HepG2 (cell line): Measurements from ENCODE around the gene ATAD3C. TPM values are rescaled to one million over a fixed set of nuclear protein-coding genes. Genes with fewer than 3 reads are reported as not detected.
"Not testable (repeated sequence)": the region's sequence is repeated elsewhere in the genome, so short reads cannot be mapped to it uniquely, and the experiment has no call there.

Experiments
- ATAC-seq: fragments of 200-7000 bp; cut with Tn5 transposase; 3 replicates; pipeline ENCODE4 v1.9.1; 2020; ENCODE audit warnings: mild to moderate bottlenecking, moderate library complexity
- BruUV-seq: library from RNA; stranded (reverse); fragments of 400-500 nt; replicated peaks from 2 replicates; lab custom pipeline; 2021; lab: Mats Ljungman, UMichigan
- CTCF ChIA-PET: fragments of 300-600 bp; formaldehyde crosslinking; extraction: SDS; loops from one replicate; lab custom pipeline; 2021; ENCODE audit warnings: low total read pairs, inconsistent platforms, low intra/inter-chr PET ratio; lab: Yijun Ruan, JAX
- POLR2A ChIA-PET: fragments of 350-600 bp; sonication (Branson Sonifier 250); formaldehyde crosslinking; loops from one replicate; lab custom pipeline; 2020; ENCODE audit warnings: antibody characterized with exemption, inconsistent platforms; lab: Yijun Ruan, JAX
- DNase-seq: peaks from one replicate; pipeline ENCODE4 v3.0.0-alpha.2; 2015; ENCODE audit warnings: low spot score
- FAIRE-seq: peaks from 3 replicates; lab custom pipeline; 2011; peaks lifted over from hg19 to GRCh38; lab: Jason Lieb, UNC
- H2AFZ ChIP-seq: one replicate; pipeline ENCODE4 v1.6.1; 2011; ENCODE audit warnings: low read length, inconsistent platforms
- H3K27ac ChIP-seq: fragments of 300-600 bp; 3 replicates; pipeline ENCODE4 v1.8.0; 2011; ENCODE audit warnings: mixed run types, mild to moderate bottlenecking, mixed read lengths, low read length, inconsistent platforms; ENCODE audit not compliant: insufficient read depth; ENCODE audit errors: extremely low read length
- H3K27me3 ChIP-seq, 2 experiments: fragments of 200-600 bp in 1 of 2; 2 replicates in 1 of 2; 3 replicates in 1 of 2; pipeline versions ENCODE4 v1.6.0 to v1.8.0; 2011; ENCODE audit warnings: low read length in 2 of 2, mild to moderate bottlenecking in 2 of 2, moderate library complexity in 2 of 2, inconsistent platforms in 1 of 2; ENCODE audit not compliant: insufficient read depth in 2 of 2, control insufficient read depth in 1 of 2
- H3K36me3 ChIP-seq, 2 experiments: fragments of 200-600 bp in 1 of 2; replicated peaks in 1 of 2; 2 replicates in 1 of 2; 3 replicates in 1 of 2; pipeline versions ENCODE4 v1.5.1 to v1.8.0; 2011; ENCODE audit warnings: low read length in 2 of 2, inconsistent platforms in 1 of 2; ENCODE audit not compliant: insufficient read depth in 2 of 2, control insufficient read depth in 1 of 2
- H3K4me1 ChIP-seq: 2 replicates; pipeline ENCODE4 v1.5.1; 2012; ENCODE audit warnings: low read length, inconsistent platforms; ENCODE audit not compliant: insufficient read depth
- H3K4me2 ChIP-seq: 2 replicates; pipeline ENCODE4 v1.6.0; 2011; ENCODE audit warnings: low read depth, low read length, inconsistent platforms
- H3K4me3 ChIP-seq, 3 experiments: fragments of 200-600 bp in 1 of 3; sonication (generic), shearing (Covaris generic) in 1 of 3; replicated peaks in 1 of 3; 2 replicates each; pipeline ENCODE4 v1.5.1; 2011 to 2016; ENCODE audit warnings: low read length in 3 of 3, inconsistent platforms in 2 of 3, low read depth in 2 of 3, mild to moderate bottlenecking in 2 of 3, control low read depth in 1 of 3, mixed read lengths in 1 of 3; ENCODE audit not compliant: insufficient read depth in 1 of 3
- H3K79me2 ChIP-seq: one replicate; pipeline ENCODE4 v1.6.1; 2011; ENCODE audit warnings: low read length, inconsistent platforms; ENCODE audit not compliant: insufficient read depth
- H3K9ac ChIP-seq: 2 replicates; pipeline ENCODE4 v1.6.0; 2011; ENCODE audit warnings: mild to moderate bottlenecking, low read depth, low read length, inconsistent platforms; ENCODE audit not compliant: insufficient read depth
- H3K9me3 ChIP-seq: 2 replicates; pipeline ENCODE4 v1.5.1; 2012; ENCODE audit warnings: mild to moderate bottlenecking, low read length
- H4K20me1 ChIP-seq: 2 replicates; pipeline ENCODE4 v1.6.0; 2011; ENCODE audit warnings: inconsistent platforms, mild to moderate bottlenecking, low read length, moderate library complexity; ENCODE audit not compliant: insufficient read depth
- DPF2 ChIP-seq: sonication (generic); formaldehyde crosslinking; IDR thresholded peaks from 2 replicates; pipeline ENCODE4 v1.4.0; 2020; ENCODE audit warnings: mild to moderate bottlenecking, low read depth, missing genetic modification reagents, borderline replicate concordance
- ISX ChIP-seq: sonication (generic); formaldehyde crosslinking; conservative IDR thresholded peaks from 2 replicates; pipeline ENCODE4 v1.5.0; 2020; ENCODE audit warnings: missing genetic modification reagents
- MIER2 ChIP-seq: IDR thresholded peaks from 2 replicates; pipeline ENCODE4 v1.6.1; 2016; ENCODE audit warnings: missing biosample characterization, missing genetic modification reagents
- RNF2 ChIP-seq: fragments of 450-650 bp; conservative IDR thresholded peaks from 2 replicates; pipeline ENCODE4 v1.6.1; 2016; ENCODE audit warnings: low read depth
- ZBTB7B ChIP-seq: sonication (generic); formaldehyde crosslinking; IDR thresholded peaks from 2 replicates; pipeline ENCODE4 v1.4.0; 2020; ENCODE audit warnings: missing genetic modification reagents
- ZNF12 ChIP-seq: sonication (generic); formaldehyde crosslinking; IDR thresholded peaks from 2 replicates; pipeline ENCODE4 v1.5.0; 2020; ENCODE audit warnings: missing genetic modification reagents
- ZSCAN31 ChIP-seq: sonication (generic); formaldehyde crosslinking; IDR thresholded peaks from 2 replicates; pipeline ENCODE4 v1.5.0; 2020; ENCODE audit warnings: low read depth, mild to moderate bottlenecking, missing genetic modification reagents
- WGBS: methylation state at CpG from one replicate; pipeline ENCODE4 v1.1.6; 2017; ENCODE audit warnings: low lambda C conversion rate; 5-methylcytosine and 5-hydroxymethylcytosine counted together
- in situ Hi-C: cut with HindIII; loops from 2 replicates; pipeline ENCODE4 v1.10.0; 2017; ENCODE audit warnings: low pct_unique_long_range_greater_than_20kb; ENCODE audit not compliant: extremely low pct_ligation_motif_present
- intact Hi-C: fragments of 100-400 bp; cut with micrococcal nuclease; formaldehyde crosslinking; loops from one replicate; pipeline ENCODE4 v1.10.0; 2022; ENCODE audit not compliant: unreplicated experiment
- polyA plus RNA-seq, 8 experiments: library from polyadenylated mRNA; depleted of rRNA in 3 of 8; stranded (reverse) in 7 of 8; unstranded in 1 of 8; fragments of >200 nt; fragmentation: Illumina TruSeq in 4 of 8; extraction: Trizol in 4 of 8; gene quantifications; 2 replicates each; pipeline versions ENCODE4 v1.2.1 to v1.2.3, GENCODE V29; 2011 to 2016; ENCODE audit warnings: low read depth in 4 of 8, missing spikeins in 1 of 8, mixed read lengths in 1 of 8; ENCODE audit not compliant: insufficient read depth in 1 of 8
- total RNA-seq, 5 experiments: library from RNA; depleted of rRNA; stranded (reverse); fragments of >200 nt; fragmentation: Illumina TruSeq; extraction: Trizol; gene quantifications; 2 replicates each; pipeline ENCODE4 v1.2.3, GENCODE V29; 2016; ENCODE audit warnings: low read depth in 1 of 5

Gene ATAD3C
- total and polyA plus RNA-seq, 2 of the 13 experiments (the other 11 are each of a cell fraction or from before 2014, with no cell fraction given), result 2.4 to 3.2 TPM

GRCh38 chr1:1455366-1455884 lies 5.9 kb downstream of the ATAD3C start:
- no peak for TF ChIP-seq ZBTB7B (CRISPR knock-in tag)
- no peak for TF ChIP-seq RNF2
- no peak for TF ChIP-seq ISX (CRISPR knock-in tag)
- TF ChIP-seq ZNF12 (CRISPR knock-in tag), result no peak
- no peak for TF ChIP-seq DPF2 (CRISPR knock-in tag)
- TF ChIP-seq MIER2 (CRISPR knock-in tag), result no peak
- no peak for TF ChIP-seq ZSCAN31 (CRISPR knock-in tag)
- TF ChIP-seq, all 625 proteins: peak for 0
- in situ Hi-C loops, result no loop called here
- FAIRE-seq (no peak), ATAC-seq (no peak; the same call in 2 of the 3 replicates), DNase-seq (no peak)
- Histone ChIP-seq H2AFZ (no peak overlapping the region), H4K20me1 (no peaks in the 10 kb centered on the region), H3K36me3 (no peaks in the 10 kb centered on the region), H3K9ac (no peak overlapping the region), H3K27me3 (peaks cover 5 to 14% of the 10 kb centered on the region in 2 experiments; a peak in 3 of 5 replicates), H3K4me3 (no peak overlapping the region), H3K27ac (no peak overlapping the region), H3K9me3 (no peaks in the 10 kb centered on the region), H3K4me2 (no peak overlapping the region), H3K4me1 (peaks cover 7% of the 10 kb centered on the region), H3K79me2 (no peaks in the 10 kb centered on the region)
- POLR2A ChIA-PET, result no interaction called here
- CTCF ChIA-PET, result no interaction called here
- BruUV-seq, result no TSS peak
- intact Hi-C loops, result no loop called here
- 64% methylated on average over 4 of the region's 30 CpGs for WGBS

DNA sequence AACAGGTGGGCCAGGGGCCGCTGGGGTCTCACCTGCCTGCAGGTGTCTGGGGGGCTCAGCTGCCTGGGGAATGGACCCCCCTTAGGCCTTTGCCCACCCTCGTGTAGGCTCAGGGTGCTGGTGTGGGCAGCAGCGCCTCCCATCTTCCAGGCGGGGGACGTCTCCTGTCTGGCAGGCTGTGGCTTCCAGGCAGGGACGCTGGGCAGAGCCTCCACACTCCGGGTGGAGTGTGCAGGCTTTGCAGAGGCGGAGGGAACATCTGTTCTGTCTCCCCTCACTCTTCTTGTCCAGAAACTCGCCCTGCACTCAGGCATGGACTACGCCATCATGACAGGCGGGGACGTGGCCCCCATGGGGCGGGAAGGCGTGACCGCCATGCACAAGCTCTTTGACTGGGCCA lies 6.4 kb downstream of the ATAD3C start:
- H3K9ac ChIP-seq, POLR2A ChIA-PET, DNase-seq, in situ Hi-C loops, H3K4me2 ChIP-seq, CTCF ChIA-PET, BruUV-seq, H3K27ac ChIP-seq, FAIRE-seq, H3K79me2 ChIP-seq, intact Hi-C loops, H4K20me1 ChIP-seq, H3K4me3 ChIP-seq, H3K36me3 ChIP-seq, H3K9me3 ChIP-seq, H2AFZ ChIP-seq: not testable (repeated sequence)
- WGBS, result 100% methylated on average over 1 of the region's 15 CpGs
- peaks cover 12% of the 10 kb centered on the region for H3K4me1 ChIP-seq
- peak; percentile 54 for ATAC-seq
- H3K27me3 ChIP-seq, result peaks cover 7 to 19% of the 10 kb centered on the region in 2 experiments; a peak in 3 of 5 replicates

GRCh38 chr1:1456683-1457255 lies 7.3 kb downstream of the ATAD3C start:
- H3K79me2 ChIP-seq, CTCF ChIA-PET, in situ Hi-C loops, BruUV-seq, FAIRE-seq, H3K27ac ChIP-seq, H3K9ac ChIP-seq, intact Hi-C loops, POLR2A ChIA-PET, DNase-seq, H3K9me3 ChIP-seq, H2AFZ ChIP-seq, H4K20me1 ChIP-seq, H3K4me3 ChIP-seq, H3K36me3 ChIP-seq: not testable (repeated sequence)
- peak; percentile 31 for ATAC-seq
- 51% methylated on average over 13 of the region's 22 CpGs for WGBS
- H3K27me3 ChIP-seq, result peaks cover 9 to 20% of the 10 kb centered on the region in 2 experiments; a peak in 4 of 5 replicates
- peaks cover 20% of the 10 kb centered on the region for H3K4me1 ChIP-seq
- H3K4me2 ChIP-seq, result peak overlapping the region; percentile 46; the same call in 1 of the 2 replicates
